DOHH2 (cell line): ENCODE data around the gene ZC3HAV1.

ENCODE experiments used
- H3F3A ChIP-seq: fragments of 200-600 bp; sonication (generic), shearing (Covaris generic); 2 replicates; pipeline ENCODE4 v1.6.0; 2016; ENCODE audit warnings: antibody characterized with exemption, mild to moderate bottlenecking; ENCODE audit not compliant: control insufficient read depth, insufficient read depth
- H3K27ac ChIP-seq: fragments of 200-600 bp; sonication (generic); 2 replicates; pipeline ENCODE4 v1.5.1; 2014; ENCODE audit warnings: low read depth, mild to moderate bottlenecking, low read length, moderate library complexity
- H3K27me3 ChIP-seq: fragments of 200-600 bp; sonication (generic); 2 replicates; pipeline ENCODE4 v1.6.1; 2014; ENCODE audit warnings: mild to moderate bottlenecking, low read length, mixed read lengths; ENCODE audit not compliant: control insufficient read depth
- H3K36me3 ChIP-seq: fragments of 200-600 bp; sonication (generic); 2 replicates; pipeline ENCODE4 v1.6.1; 2014; ENCODE audit warnings: mild to moderate bottlenecking, low read length, moderate library complexity, mixed read lengths; ENCODE audit not compliant: control insufficient read depth
- H3K4me1 ChIP-seq: fragments of 200-600 bp; sonication (generic); 2 replicates; pipeline ENCODE4 v1.6.1; 2014; ENCODE audit warnings: mild to moderate bottlenecking, low read length, mixed read lengths; ENCODE audit not compliant: control insufficient read depth
- H3K4me2 ChIP-seq: fragments of 200-600 bp; sonication (generic); 2 replicates; pipeline ENCODE4 v1.6.0; 2014; ENCODE audit warnings: mild to moderate bottlenecking, low read length, moderate library complexity
- H3K4me3 ChIP-seq: fragments of 200-600 bp; sonication (generic); 2 replicates; pipeline ENCODE4 v1.5.1; 2014; ENCODE audit warnings: mild to moderate bottlenecking, low read length, mixed read lengths
- H3K79me2 ChIP-seq: fragments of 200-600 bp; sonication (generic); 2 replicates; pipeline ENCODE4 v1.6.1; 2014; ENCODE audit warnings: mild to moderate bottlenecking, low read length, mixed read lengths; ENCODE audit not compliant: control insufficient read depth
- H3K9me2 ChIP-seq: fragments of 200-600 bp; sonication (generic); replicated peaks from 2 replicates; pipeline ENCODE4 v1.6.1; 2014; ENCODE audit warnings: mild to moderate bottlenecking, low read length, mixed read lengths; ENCODE audit not compliant: control insufficient read depth
- H3K9me3 ChIP-seq: fragments of 200-600 bp; sonication (generic); 2 replicates; pipeline ENCODE4 v1.6.1; 2014; ENCODE audit warnings: antibody characterized with exemption, low read length, mixed read lengths; ENCODE audit not compliant: control insufficient read depth, insufficient read depth
- H4K20me1 ChIP-seq: fragments of 200-600 bp; sonication (generic); 2 replicates; pipeline ENCODE4 v1.6.0; 2014; ENCODE audit warnings: low read depth, mild to moderate bottlenecking, antibody characterized with exemption, low read length, moderate library complexity; ENCODE audit not compliant: control insufficient read depth, insufficient read depth
- CTCF ChIP-seq: fragments of 200-600 bp; sonication (generic); IDR thresholded peaks from one replicate; pipeline ENCODE4 v1.5.1; 2014; ENCODE audit warnings: antibody characterized with exemption, mild to moderate bottlenecking, low read depth, low read length; ENCODE audit not compliant: poor library complexity, severe bottlenecking
- EZH2phosphoT487 ChIP-seq: fragments of 200-600 bp; sonication (generic); IDR thresholded peaks from 2 replicates; pipeline ENCODE4 v1.6.1; 2017; ENCODE audit warnings: borderline replicate concordance, mild to moderate bottlenecking, antibody characterized with exemption, low read length, moderate library complexity, mixed read lengths

Gene ZC3HAV1

DNA sequence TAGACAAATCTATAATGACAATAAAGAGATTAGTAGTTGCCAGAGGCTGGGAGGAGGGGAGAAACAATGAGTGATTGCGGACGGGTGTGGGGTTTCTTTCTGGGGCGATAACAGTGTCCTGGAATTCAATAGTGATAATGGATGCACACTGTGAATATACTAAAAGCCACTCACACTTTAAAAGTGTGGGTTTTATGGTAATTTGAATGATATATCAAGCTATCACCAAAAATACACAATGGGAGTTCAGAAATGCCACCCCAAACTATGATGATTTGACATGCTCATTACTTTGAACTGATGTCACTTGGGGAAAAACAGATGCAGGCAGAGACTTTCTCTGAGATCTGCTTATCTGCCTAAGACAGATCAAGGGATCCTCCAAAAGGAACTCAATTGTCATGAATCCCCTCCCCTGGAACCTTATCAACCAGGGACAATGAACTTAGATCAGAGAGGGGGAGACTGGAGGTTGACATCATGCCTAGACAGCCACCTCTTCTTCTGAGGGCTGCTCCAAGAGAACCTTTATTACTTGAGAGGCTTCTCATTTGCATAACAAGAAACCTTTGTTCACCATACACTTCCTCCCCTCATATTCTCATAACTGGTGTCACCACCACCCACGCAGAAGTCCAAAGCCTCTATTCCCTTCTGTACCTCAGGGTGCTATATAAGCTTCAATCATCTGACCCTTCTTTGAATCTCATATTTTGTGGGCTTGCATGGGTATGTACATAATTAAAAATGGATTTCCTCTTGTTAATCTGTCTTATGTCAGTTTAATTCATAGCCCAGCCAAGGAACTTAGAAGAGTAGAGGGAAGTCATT, 14.8 kb upstream of the ZC3HAV1 start:
- Histone ChIP-seq H4K20me1 (no peaks in the 10 kb centered on the region), H3K79me2 (no peaks in the 10 kb centered on the region), H3K27ac (no peak overlapping the region), H3K4me1 (peaks cover 11% of the 10 kb centered on the region; the same call in 1 of the 2 replicates), H3K4me2 (no peak overlapping the region), H3F3A (no peaks in the 10 kb centered on the region), H3K9me3 (peaks cover 3% of the 10 kb centered on the region; the same call in 1 of the 2 replicates), H3K36me3 (no peaks in the 10 kb centered on the region), H3K4me3 (no peak overlapping the region), H3K27me3 (peaks cover 6% of the 10 kb centered on the region), H3K9me2 (no peaks in the 10 kb centered on the region)
- TF ChIP-seq CTCF (no peak), EZH2phosphoT487 (no peak)

GRCh38 chr7:139119486-139119849, 9.9 kb upstream of the ZC3HAV1 start:
- H3K4me2 ChIP-seq, result no peak overlapping the region
- peaks cover under 1% of the 10 kb centered on the region; the same call in 1 of the 2 replicates for H3K9me3 ChIP-seq
- no peak overlapping the region for H3K27ac ChIP-seq
- peaks cover 15% of the 10 kb centered on the region for H3K4me1 ChIP-seq
- H3K79me2 ChIP-seq, result no peaks in the 10 kb centered on the region
- H3K9me2 ChIP-seq, result no peaks in the 10 kb centered on the region
- peaks cover 29% of the 10 kb centered on the region for H3K27me3 ChIP-seq
- no peaks in the 10 kb centered on the region for H4K20me1 ChIP-seq
- H3F3A ChIP-seq, result no peaks in the 10 kb centered on the region
- TF ChIP-seq EZH2phosphoT487 (no peak), CTCF (no peak)
- no peaks in the 10 kb centered on the region for H3K36me3 ChIP-seq
- no peak overlapping the region for H3K4me3 ChIP-seq

DNA sequence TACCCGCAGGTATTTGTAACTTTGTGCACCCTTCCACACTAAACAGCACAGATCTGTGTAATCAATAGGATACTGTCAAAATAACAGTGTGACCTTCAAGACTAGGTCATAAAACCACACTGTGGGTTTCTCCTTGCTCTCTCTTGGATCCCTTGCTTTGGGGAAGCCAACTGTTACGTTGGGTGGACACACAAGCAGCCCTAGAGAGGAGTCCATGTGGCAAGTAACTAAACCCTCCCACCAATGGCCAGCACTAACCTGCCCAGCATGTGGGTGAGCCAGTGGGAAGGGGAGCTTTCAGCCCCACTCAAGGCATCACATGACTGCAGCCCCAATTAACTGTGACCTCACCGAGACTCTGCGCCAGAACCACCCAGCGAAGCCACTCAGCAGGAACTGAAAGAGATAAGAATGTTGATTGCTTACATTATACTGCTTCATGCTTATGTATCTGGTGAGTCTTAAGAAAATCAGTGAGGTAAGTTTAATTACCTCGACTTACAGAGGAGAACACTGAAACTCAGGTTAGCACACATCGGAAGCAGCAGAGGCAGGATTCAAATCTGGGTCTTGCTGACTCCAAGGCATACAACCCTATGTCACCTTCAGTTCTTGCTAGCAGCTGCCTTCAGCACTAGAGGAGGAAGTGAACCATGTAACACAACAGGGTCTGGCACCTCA, 9.4 kb upstream of the ZC3HAV1 start:
- no peak overlapping the region for H3K27ac ChIP-seq
- H3K9me2 ChIP-seq, result no peaks in the 10 kb centered on the region
- peak overlapping the region; percentile 20; the same call in 1 of the 2 replicates for H3K4me2 ChIP-seq
- no peak for TF ChIP-seq CTCF
- TF ChIP-seq EZH2phosphoT487, result no peak
- H3K79me2 ChIP-seq, result no peaks in the 10 kb centered on the region
- no peaks in the 10 kb centered on the region for H3K36me3 ChIP-seq
- H3F3A ChIP-seq, result no peaks in the 10 kb centered on the region
- H3K27me3 ChIP-seq, result peaks cover 25% of the 10 kb centered on the region
- H4K20me1 ChIP-seq, result no peaks in the 10 kb centered on the region
- H3K4me3 ChIP-seq, result no peak overlapping the region
- peaks cover 12% of the 10 kb centered on the region for H3K4me1 ChIP-seq
- no peaks in the 10 kb centered on the region; the same call in 1 of the 2 replicates for H3K9me3 ChIP-seq
